Calu3 (cell line): ENCODE measurements around the gene VPS39. TPM values are rescaled to one million over a fixed set of nuclear protein-coding genes. Genes with fewer than 3 reads are reported as not detected.
A peak's percentile ranks its signal among the peaks of the same experiment; 100 is the strongest.

Experiments
- BruUV-seq: library from RNA; stranded (reverse); fragments of 400-500 nt; replicated peaks from 2 replicates; lab custom pipeline; 2021; lab: Mats Ljungman, UMichigan
- CTCF ChIA-PET: fragments of 300-600 bp; sonication (Branson Sonifier 250); formaldehyde crosslinking; loops from one replicate; lab custom pipeline; 2022; ENCODE audit warnings: antibody characterized with exemption; lab: Charles Lee
- DNase-seq: peaks from one replicate; pipeline ENCODE4 v3.0.0; 2022
- H3K27ac Mint-ChIP-seq: one replicate; pipeline ENCODE4 v1.8.0; 2022; ENCODE audit warnings: mixed read lengths; ENCODE audit not compliant: unreplicated experiment
- H3K27me3 Mint-ChIP-seq: one replicate; pipeline ENCODE4 v1.8.0; 2022; ENCODE audit warnings: mixed read lengths; ENCODE audit not compliant: unreplicated experiment
- H3K36me3 Mint-ChIP-seq: one replicate; pipeline ENCODE4 v1.8.0; 2022; ENCODE audit warnings: mild to moderate bottlenecking, moderate library complexity, mixed read lengths; ENCODE audit not compliant: insufficient read depth, unreplicated experiment
- H3K4me1 Mint-ChIP-seq: one replicate; pipeline ENCODE4 v1.8.0; 2022; ENCODE audit warnings: mild to moderate bottlenecking, low read depth, mixed read lengths; ENCODE audit not compliant: unreplicated experiment
- H3K4me3 Mint-ChIP-seq: one replicate; pipeline ENCODE4 v1.8.0; 2022; ENCODE audit warnings: mild to moderate bottlenecking, low read depth, moderate library complexity, mixed read lengths; ENCODE audit not compliant: unreplicated experiment
- H3K9me3 Mint-ChIP-seq: one replicate; pipeline ENCODE4 v1.8.0; 2022; ENCODE audit warnings: low read depth, mixed read lengths; ENCODE audit not compliant: unreplicated experiment
- intact Hi-C: fragments of 100-400 bp; cut with micrococcal nuclease; formaldehyde crosslinking; loops from one replicate; pipeline ENCODE4 v1.10.0; 2022; ENCODE audit not compliant: unreplicated experiment
- total RNA-seq: library from RNA; stranded (reverse); gene quantifications from 2 replicates; pipeline ENCODE4 v1.2.3, GENCODE V29; 2022
- TF ChIP-seq, protein P1 (sequence below): fragments of 200-600 bp; IDR thresholded peaks from one replicate; pipeline ENCODE4 v1.8.0; 2022; ENCODE audit warnings: antibody characterized with exemption; ENCODE audit not compliant: unreplicated experiment

Gene VPS39
- total RNA-seq, 1 experiment from 2014 or later, result 34.6 TPM

DNA sequence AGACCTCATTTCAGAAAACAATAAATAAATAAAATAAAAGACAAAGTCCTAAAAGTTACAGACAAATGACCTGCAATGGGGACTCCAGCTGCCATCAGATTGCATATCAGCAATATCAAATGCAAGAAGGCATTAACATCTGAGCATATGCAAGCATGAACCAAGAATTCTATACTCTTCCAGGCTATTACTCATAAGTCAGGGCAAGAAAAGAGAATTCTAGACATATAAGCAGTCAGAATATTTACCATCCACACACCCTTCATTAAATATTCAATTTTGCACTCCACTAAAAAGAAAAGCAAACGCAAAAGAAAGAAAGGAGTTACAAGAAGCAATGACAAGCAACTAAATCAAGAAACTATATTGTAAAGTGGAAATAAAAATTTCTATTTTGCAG, 72.8 kb downstream of the VPS39 start:
- H3K36me3 Mint-ChIP-seq, result no peaks in the 10 kb centered on the region
- no peak overlapping the region for H3K27ac Mint-ChIP-seq
- TF ChIP-seq, protein P1, sequence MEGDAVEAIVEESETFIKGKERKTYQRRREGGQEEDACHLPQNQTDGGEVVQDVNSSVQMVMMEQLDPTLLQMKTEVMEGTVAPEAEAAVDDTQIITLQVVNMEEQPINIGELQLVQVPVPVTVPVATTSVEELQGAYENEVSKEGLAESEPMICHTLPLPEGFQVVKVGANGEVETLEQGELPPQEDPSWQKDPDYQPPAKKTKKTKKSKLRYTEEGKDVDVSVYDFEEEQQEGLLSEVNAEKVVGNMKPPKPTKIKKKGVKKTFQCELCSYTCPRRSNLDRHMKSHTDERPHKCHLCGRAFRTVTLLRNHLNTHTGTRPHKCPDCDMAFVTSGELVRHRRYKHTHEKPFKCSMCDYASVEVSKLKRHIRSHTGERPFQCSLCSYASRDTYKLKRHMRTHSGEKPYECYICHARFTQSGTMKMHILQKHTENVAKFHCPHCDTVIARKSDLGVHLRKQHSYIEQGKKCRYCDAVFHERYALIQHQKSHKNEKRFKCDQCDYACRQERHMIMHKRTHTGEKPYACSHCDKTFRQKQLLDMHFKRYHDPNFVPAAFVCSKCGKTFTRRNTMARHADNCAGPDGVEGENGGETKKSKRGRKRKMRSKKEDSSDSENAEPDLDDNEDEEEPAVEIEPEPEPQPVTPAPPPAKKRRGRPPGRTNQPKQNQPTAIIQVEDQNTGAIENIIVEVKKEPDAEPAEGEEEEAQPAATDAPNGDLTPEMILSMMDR, result no peak
- peaks cover 3% of the 10 kb centered on the region for H3K9me3 Mint-ChIP-seq
- intact Hi-C loops, result loop anchor here (5.0 kb wide), 2 partner anchors 53 to 148 kb away; no protein-coding TSS in a partner anchor
- no peak overlapping the region for H3K4me3 Mint-ChIP-seq
- H3K27me3 Mint-ChIP-seq, result peaks cover 36% of the 10 kb centered on the region
- no peak for DNase-seq
- H3K4me1 Mint-ChIP-seq, result no peaks in the 10 kb centered on the region
- CTCF ChIA-PET, result interaction anchor here (1.7 kb wide), 1 partner anchor 21 kb away, joined by 4 read pairs; the partner anchor contains the start of gene PLA2G4F
- BruUV-seq, result no TSS peak

DNA sequence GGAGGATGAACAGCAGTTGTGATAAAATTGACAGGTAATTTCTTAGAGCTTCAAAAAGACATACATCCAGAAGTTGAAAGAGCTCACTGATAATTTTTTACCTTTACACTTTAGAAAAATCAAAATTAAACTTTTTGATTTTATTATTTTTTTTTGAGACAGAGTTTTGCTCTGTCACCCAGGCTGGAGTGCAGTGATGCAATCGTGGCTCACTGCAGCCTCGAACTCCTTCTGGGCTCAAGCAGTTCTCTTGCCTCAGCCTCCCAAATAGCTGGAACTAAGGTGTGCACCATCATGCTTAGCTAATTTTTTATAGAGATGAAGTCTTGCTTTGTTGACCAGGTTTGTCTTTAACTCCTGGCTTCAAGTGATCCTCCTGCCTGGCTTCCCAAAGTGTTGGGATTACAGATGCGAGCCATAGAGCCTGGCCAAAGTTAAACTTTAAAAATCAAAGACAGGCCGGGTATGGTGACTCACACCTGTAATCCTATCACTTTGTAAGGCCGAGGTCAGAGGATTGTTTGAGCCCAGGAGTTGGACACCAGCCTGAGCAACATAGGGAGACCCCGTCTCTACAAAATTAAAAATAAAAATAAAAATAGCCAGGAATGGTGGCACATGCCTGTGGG, 73.4 kb downstream of the VPS39 start:
- TF ChIP-seq, protein P1, result no peak
- peaks cover 37% of the 10 kb centered on the region for H3K27me3 Mint-ChIP-seq

DNA sequence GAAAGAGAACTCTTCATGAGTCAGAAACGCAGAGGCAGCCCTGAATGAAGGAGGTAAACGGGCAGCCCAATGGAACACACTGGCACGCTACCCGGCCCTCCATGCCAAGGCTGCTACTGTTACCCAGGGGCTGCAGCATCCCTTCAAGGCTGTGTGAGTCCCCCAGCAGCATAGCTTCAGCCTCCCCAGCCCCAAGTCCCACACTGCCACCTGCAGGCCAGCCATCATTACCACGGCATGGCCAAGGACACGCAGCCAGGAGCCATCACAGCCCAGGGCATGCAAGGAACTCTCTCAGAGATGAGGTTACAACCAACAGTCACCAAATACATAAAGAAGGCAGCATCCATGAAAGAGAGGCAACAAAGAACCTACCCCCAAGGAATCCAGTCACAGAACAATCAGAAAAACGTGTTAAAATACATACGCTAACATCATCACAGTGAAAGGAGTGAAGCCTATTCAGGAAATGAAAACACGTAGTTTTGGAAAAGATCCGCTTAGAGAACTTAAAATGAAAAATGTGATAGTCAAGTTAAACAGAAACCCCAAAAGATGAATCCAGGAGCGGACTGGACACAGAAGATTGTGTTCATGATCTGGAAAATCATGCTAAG, 74.1 kb downstream of the VPS39 start:
- no TSS peak for BruUV-seq
- TF ChIP-seq, protein P1, result no peak
- DNase-seq, result peak; percentile 76
- no peaks in the 10 kb centered on the region for H3K36me3 Mint-ChIP-seq
- no peaks in the 10 kb centered on the region for H3K9me3 Mint-ChIP-seq
- intact Hi-C loops, result no loop called here
- no peaks in the 10 kb centered on the region for H3K4me1 Mint-ChIP-seq
- CTCF ChIA-PET, result interaction anchor here (1.0 to 1.7 kb wide), 2 partner anchors 8 to 23 kb away, joined by 3 to 4 read pairs; partner anchors contain the start of gene PLA2G4F
- no peak overlapping the region for H3K27ac Mint-ChIP-seq
- H3K27me3 Mint-ChIP-seq, result peaks cover 37% of the 10 kb centered on the region
- H3K4me3 Mint-ChIP-seq, result no peak overlapping the region

More for the DNA sequence above, 73.4 kb downstream of the VPS39 start:
- Mint-ChIP-seq H3K27ac (no peak overlapping the region), H3K4me3 (no peak overlapping the region), H3K9me3 (peaks cover 3% of the 10 kb centered on the region), H3K36me3 (no peaks in the 10 kb centered on the region), H3K4me1 (no peaks in the 10 kb centered on the region)
- CTCF ChIA-PET, result interaction anchor here (1.7 kb wide), 1 partner anchor 22 kb away, joined by 4 read pairs; the partner anchor contains the start of gene PLA2G4F
- no peak for DNase-seq
- BruUV-seq, result no TSS peak
- intact Hi-C loops, result loop anchor here (5.0 kb wide), 2 partner anchors 52 to 147 kb away; no protein-coding TSS in a partner anchor

DNA sequence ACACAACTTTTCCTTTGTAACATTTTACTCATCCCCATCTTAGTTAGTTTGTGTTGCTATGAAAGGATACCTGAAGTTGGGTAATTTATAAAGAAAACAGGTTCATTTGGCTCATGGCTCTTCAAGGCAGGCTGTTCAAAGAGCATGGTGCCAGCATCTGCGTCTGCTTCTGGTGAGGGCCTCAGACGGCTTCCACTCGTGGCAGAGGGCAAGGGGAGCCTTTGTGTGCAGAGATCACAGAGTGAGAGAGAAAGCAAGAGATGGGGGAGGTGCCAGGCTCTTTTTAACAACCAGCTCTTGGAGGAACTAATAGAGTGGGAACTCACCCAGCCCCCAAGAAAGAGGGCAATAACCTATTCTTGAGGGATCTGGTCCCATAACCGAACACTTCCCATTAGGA, 74.7 kb downstream of the VPS39 start:
- peaks cover 35% of the 10 kb centered on the region for H3K27me3 Mint-ChIP-seq
- no peaks in the 10 kb centered on the region for H3K9me3 Mint-ChIP-seq
- DNase-seq, result no peak
- intact Hi-C loops, result no loop called here
- TF ChIP-seq, protein P1, result no peak
- no peaks in the 10 kb centered on the region for H3K36me3 Mint-ChIP-seq
- no TSS peak for BruUV-seq
- H3K4me3 Mint-ChIP-seq, result no peak overlapping the region
- CTCF ChIA-PET, result interaction anchor here (1.0 to 1.7 kb wide), 2 partner anchors 8 to 23 kb away, joined by 3 to 4 read pairs; partner anchors contain the start of gene PLA2G4F
- no peaks in the 10 kb centered on the region for H3K4me1 Mint-ChIP-seq
- no peak overlapping the region for H3K27ac Mint-ChIP-seq
